Lower leg skin (tissue), 4 donors: ENCODE measurements around the gene TMEM123. TPM values are rescaled to one million over a fixed set of nuclear protein-coding genes. Genes with fewer than 3 reads are reported as not detected.

Experiments used
- DNase-seq, 2 donors: peaks; one replicate each; pipeline ENCODE4 v3.0.0-alpha.2; 2019; ENCODE audit warnings: low spot score in 2 of 2
- H3K4me3 ChIP-seq: fragments of 200-600 bp; sonication (generic); 2 replicates; pipeline ENCODE4 v1.5.1; 2017; ENCODE audit warnings: mild to moderate bottlenecking, low read depth; ENCODE audit not compliant: poor library complexity, severe bottlenecking
- CTCF ChIP-seq, 3 donors: fragments of 450-650 bp; IDR thresholded peaks; one replicate each; pipeline ENCODE4 v1.5.1; 2016; ENCODE audit warnings: antibody characterized with exemption in 3 of 3, mild to moderate bottlenecking in 3 of 3, moderate library complexity in 2 of 3
- POLR2A ChIP-seq, 2 donors: fragments of 450-650 bp; IDR thresholded peaks; one replicate each; pipeline ENCODE4 v1.6.1; 2016 to 2017; ENCODE audit warnings: antibody characterized with exemption in 2 of 2, mild to moderate bottlenecking in 1 of 2, moderate library complexity in 1 of 2
- WGBS, 2 donors: methylation state at CpG; one replicate each; pipeline ENCODE4 v1.1.5; 2018; 5-methylcytosine and 5-hydroxymethylcytosine counted together
- intact Hi-C: fragments of 100-400 bp; cut with DNase I; formaldehyde crosslinking; loops from one replicate; pipeline ENCODE4 v1.15.0; 2023; ENCODE audit warnings: low total_unique reads
- total RNA-seq, 4 donors: library from RNA; depleted of rRNA; stranded (reverse); fragments of >200 nt; gene quantifications; one replicate each; pipeline ENCODE4 v1.1.0, GENCODE V29; 2016

TMEM123 gene
- total RNA-seq, 4 donors from 2014 or later, result 158 to 250 (median 206) TPM

GRCh38 chr11:102459393-102459792 is 6.8 kb upstream of the TMEM123 start:
- intact Hi-C loops, result no loop called here
- DNase-seq, result no peak
- no peak for TF ChIP-seq CTCF (IDR thresholded peaks at IDR 0.05)
- TF ChIP-seq POLR2A (IDR thresholded peaks at IDR 0.05), result no peak
- H3K4me3 ChIP-seq, result no peak overlapping the region

GRCh38 chr11:102458548-102458947 is 6.0 kb upstream of the TMEM123 start:
- H3K4me3 ChIP-seq, result no peak overlapping the region
- no peak for TF ChIP-seq POLR2A (IDR thresholded peaks at IDR 0.05)
- no peak for TF ChIP-seq CTCF (IDR thresholded peaks at IDR 0.05)
- WGBS, 2 donors, result 83 to 91% methylated on average over 3 of the region's 3 CpGs
- intact Hi-C loops, result no loop called here
- no peak for DNase-seq

GRCh38 chr11:102457865-102458264 is 5.3 kb upstream of the TMEM123 start:
- no peak overlapping the region for H3K4me3 ChIP-seq
- TF ChIP-seq CTCF (IDR thresholded peaks at IDR 0.05) (no peak), POLR2A (IDR thresholded peaks at IDR 0.05) (no peak)
- intact Hi-C loops, result no loop called here
- no peak for DNase-seq

GRCh38 chr11:102457056-102457677 is 4.6 kb upstream of the TMEM123 start:
- no peak for DNase-seq
- intact Hi-C loops, result no loop called here
- no peak for TF ChIP-seq CTCF (IDR thresholded peaks at IDR 0.05)
- TF ChIP-seq POLR2A (IDR thresholded peaks at IDR 0.05), result no peak
- 86 to 92% methylated on average over 3 of the region's 3 CpGs for WGBS, 2 donors
- no peak overlapping the region for H3K4me3 ChIP-seq

- TF ChIP-seq CTCF (IDR thresholded peaks at IDR 0.05), result no peak
- H3K4me3 ChIP-seq, result no peak overlapping the region
- peak in 1 of 2 donors; percentile 29 for DNase-seq
- intact Hi-C loops, result no loop called here
- whole genome bisulfite sequencing, 2 donors, result 52 to 59% methylated on average over 2 of the region's 2 CpGs
Measured at GRCh38 chr11:102456381-102456780, 3.8 kb upstream of the TMEM123 start.

GRCh38 chr11:102453921-102454320 is 1.4 kb upstream of the TMEM123 start:
- intact Hi-C loops, result no loop called here
- no peak overlapping the region for H3K4me3 ChIP-seq
- DNase-seq, result no peak
- 34 to 53% methylated on average over 3 of the region's 3 CpGs for WGBS, 2 donors
- TF ChIP-seq POLR2A (IDR thresholded peaks at IDR 0.05) (no peak), CTCF (IDR thresholded peaks at IDR 0.05) (no peak)
